Mesendoderm (in vitro differentiated cells): ENCODE measurements around the gene PARVB.

Source experiments
- DNase-seq: peaks from one replicate; pipeline ENCODE4 v3.0.0; 2013
- H2AK5ac ChIP-seq: 2 replicates; pipeline ENCODE4 v1.6.1; 2013; ENCODE audit warnings: low read length, inconsistent platforms
- H2BK120ac ChIP-seq: 2 replicates; pipeline ENCODE4 v1.6.1; 2013; ENCODE audit warnings: low read depth, mild to moderate bottlenecking, low read length, moderate library complexity, mixed read lengths
- H2BK15ac ChIP-seq: replicated peaks from 2 replicates; pipeline ENCODE4 v1.6.1; 2013; ENCODE audit warnings: low read depth, mild to moderate bottlenecking, moderate library complexity
- H2BK5ac ChIP-seq: 2 replicates; pipeline ENCODE4 v1.6.1; 2013; ENCODE audit warnings: low read length, inconsistent platforms
- H3K18ac ChIP-seq: 2 replicates; pipeline ENCODE4 v1.6.1; 2013; ENCODE audit warnings: mild to moderate bottlenecking, low read length, mixed read lengths
- H3K23ac ChIP-seq: one replicate; pipeline ENCODE4 v1.6.1; 2013; ENCODE audit warnings: low read length
- H3K27ac ChIP-seq: 2 replicates; pipeline ENCODE4 v1.5.1; 2013; ENCODE audit warnings: low read depth, mild to moderate bottlenecking, inconsistent platforms, low read length, moderate library complexity
- H3K27me3 ChIP-seq: 2 replicates; pipeline ENCODE4 v1.6.1; 2013; ENCODE audit warnings: low read length, control low read depth, mild to moderate bottlenecking, inconsistent platforms; ENCODE audit not compliant: insufficient read depth, poor library complexity
- H3K36me3 ChIP-seq: 2 replicates; pipeline ENCODE4 v1.6.1; 2013; ENCODE audit warnings: low read length, inconsistent platforms; ENCODE audit not compliant: control insufficient read depth, insufficient read depth
- H3K4ac ChIP-seq: one replicate; pipeline ENCODE4 v1.6.1; 2013; ENCODE audit warnings: low read depth, mild to moderate bottlenecking, low read length, moderate library complexity
- H3K4me1 ChIP-seq: 2 replicates; pipeline ENCODE4 v1.6.1; 2013; ENCODE audit warnings: low read depth, low read length, inconsistent platforms; ENCODE audit not compliant: control insufficient read depth
- H3K4me2 ChIP-seq: 2 replicates; pipeline ENCODE4 v1.6.1; 2013; ENCODE audit warnings: low read length
- H3K4me3 ChIP-seq: 2 replicates; pipeline ENCODE4 v1.5.1; 2013; ENCODE audit warnings: mild to moderate bottlenecking, low read length
- H3K56ac ChIP-seq: one replicate; pipeline ENCODE4 v1.6.1; 2013; ENCODE audit warnings: low read length
- H3K79me1 ChIP-seq: 2 replicates; pipeline ENCODE4 v1.6.1; 2013; ENCODE audit warnings: low read length, inconsistent platforms
- H3K79me2 ChIP-seq: 2 replicates; pipeline ENCODE4 v1.6.1; 2013; ENCODE audit warnings: mild to moderate bottlenecking, low read length; ENCODE audit not compliant: control insufficient read depth, insufficient read depth
- H3K9ac ChIP-seq: 2 replicates; pipeline ENCODE4 v1.6.1; 2013; ENCODE audit warnings: low read length, inconsistent platforms
- H4K5ac ChIP-seq: one replicate; pipeline ENCODE4 v1.6.1; 2013; ENCODE audit warnings: low read length
- H4K8ac ChIP-seq: one replicate; pipeline ENCODE4 v1.6.1; 2013; ENCODE audit warnings: low read depth, mild to moderate bottlenecking, control low read depth, low read length, moderate library complexity
- WGBS: extraction: QIAGEN DNeasy Blood & Tissue Kit; methylation state at CpG from one replicate; pipeline ENCODE4 v1.1.7; 2013; ENCODE audit warnings: low lambda C conversion rate, missing lambda C conversion rate; ENCODE audit not compliant: insufficient coverage; ENCODE audit errors: extremely low coverage; 5-methylcytosine and 5-hydroxymethylcytosine counted together

Gene PARVB

DNA sequence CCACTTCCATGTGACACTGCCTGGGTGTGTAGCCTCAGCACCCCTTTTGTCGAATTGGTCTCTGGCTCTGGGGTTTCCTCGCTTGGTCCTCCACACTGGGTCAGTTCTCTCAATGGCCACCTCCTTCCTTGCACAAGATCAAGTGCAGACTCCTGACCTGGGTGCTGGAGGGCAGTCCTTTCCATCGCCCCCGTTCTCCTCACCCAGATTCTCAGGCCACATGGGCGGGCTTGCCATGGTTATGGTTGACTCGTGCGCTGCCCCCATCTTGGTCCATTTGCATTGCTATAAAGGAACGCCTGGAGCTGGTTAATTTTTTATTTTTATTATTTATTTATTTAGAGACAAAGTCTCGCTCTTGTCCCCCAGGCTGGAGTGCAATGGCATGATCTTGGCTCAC is 5.5 kb upstream of the PARVB start:
- Histone ChIP-seq H3K79me1 (no peaks in the 10 kb centered on the region), H3K79me2 (no peaks in the 10 kb centered on the region), H3K27me3 (no peaks in the 10 kb centered on the region), H3K4me2 (no peak overlapping the region), H4K8ac (no peak overlapping the region), H3K56ac (no peak overlapping the region), H2BK15ac (no peak overlapping the region), H3K36me3 (no peaks in the 10 kb centered on the region), H2BK120ac (no peak overlapping the region), H3K27ac (no peak overlapping the region), H3K4ac (no peak overlapping the region), H4K5ac (no peak overlapping the region), H3K9ac (no peak overlapping the region), H2BK5ac (no peak overlapping the region), H2AK5ac (no peak overlapping the region), H3K23ac (no peak overlapping the region), H3K4me3 (no peak overlapping the region), H3K18ac (no peak overlapping the region), H3K4me1 (no peaks in the 10 kb centered on the region)
- WGBS, result no CpG with 5 or more reads among the region's 9 CpGs
- no peak for DNase-seq

DNA sequence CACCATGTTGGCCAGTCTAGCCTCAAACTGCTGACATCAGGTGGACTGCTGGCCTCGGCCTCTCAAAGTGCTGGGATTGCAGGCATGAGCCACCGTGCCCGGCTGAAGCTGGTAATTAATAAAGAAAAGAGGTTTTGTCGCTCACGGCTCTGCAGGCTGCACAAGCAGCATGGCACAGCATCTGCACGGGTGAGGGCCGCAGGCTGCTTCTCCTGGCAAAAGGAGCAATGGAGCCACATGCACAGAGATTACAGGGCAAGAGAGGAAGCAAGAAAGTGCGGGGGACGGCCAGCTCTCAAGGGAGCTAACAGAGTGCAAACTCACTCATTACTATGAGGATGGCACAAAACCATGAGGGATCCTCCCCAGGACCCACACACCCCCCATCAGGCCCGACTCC is 4.7 kb upstream of the PARVB start:
- no CpG with 5 or more reads among the region's 10 CpGs for WGBS

DNA sequence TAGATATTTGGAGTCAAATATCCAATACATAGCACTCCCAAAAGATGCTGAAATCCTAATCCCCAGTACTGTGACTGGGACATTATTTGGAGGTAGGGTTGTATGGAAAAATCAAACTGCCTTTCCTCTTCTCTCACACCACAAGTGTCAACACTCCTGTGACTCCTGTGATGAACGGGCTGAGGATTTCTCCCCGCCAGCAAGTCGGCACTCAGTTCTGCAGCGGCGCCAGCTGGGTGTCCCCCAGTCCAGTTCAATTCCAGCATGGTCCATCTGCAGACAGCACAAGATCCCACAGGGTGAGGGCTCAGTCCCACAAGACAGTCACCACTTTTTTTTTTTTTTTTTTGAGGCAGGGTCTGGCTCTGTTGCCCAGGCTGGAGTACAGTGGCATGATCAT is 4.3 kb upstream of the PARVB start:
- WGBS, result no CpG with 5 or more reads among the region's 5 CpGs
- no peak overlapping the region for H3K18ac ChIP-seq
- H4K8ac ChIP-seq, result no peak overlapping the region
- no peak overlapping the region for H3K56ac ChIP-seq
- H3K4me1 ChIP-seq, result no peaks in the 10 kb centered on the region
- no peak overlapping the region for H4K5ac ChIP-seq
- H2BK15ac ChIP-seq, result no peak overlapping the region
- H3K79me1 ChIP-seq, result no peaks in the 10 kb centered on the region
- H2BK5ac ChIP-seq, result no peak overlapping the region
- H3K4ac ChIP-seq, result no peak overlapping the region
- no peak overlapping the region for H3K4me3 ChIP-seq
- H3K23ac ChIP-seq, result no peak overlapping the region
- no peaks in the 10 kb centered on the region for H3K79me2 ChIP-seq
- H3K27me3 ChIP-seq, result no peaks in the 10 kb centered on the region
- H3K9ac ChIP-seq, result no peak overlapping the region
- no peak overlapping the region for H2AK5ac ChIP-seq
- no peak for DNase-seq
- H2BK120ac ChIP-seq, result no peak overlapping the region
- no peak overlapping the region for H3K4me2 ChIP-seq
- H3K36me3 ChIP-seq, result no peaks in the 10 kb centered on the region
- no peak overlapping the region for H3K27ac ChIP-seq

More for the DNA sequence above, 4.7 kb upstream of the PARVB start:
- Histone ChIP-seq H4K5ac (no peak overlapping the region), H3K4ac (no peak overlapping the region), H2BK120ac (no peak overlapping the region), H3K4me2 (no peak overlapping the region), H3K79me2 (no peaks in the 10 kb centered on the region), H3K9ac (no peak overlapping the region), H3K4me1 (no peaks in the 10 kb centered on the region), H3K79me1 (no peaks in the 10 kb centered on the region), H2BK15ac (no peak overlapping the region), H3K18ac (no peak overlapping the region), H3K27me3 (no peaks in the 10 kb centered on the region), H4K8ac (no peak overlapping the region), H3K36me3 (no peaks in the 10 kb centered on the region), H3K4me3 (no peak overlapping the region), H3K27ac (no peak overlapping the region), H3K56ac (no peak overlapping the region), H3K23ac (no peak overlapping the region), H2AK5ac (no peak overlapping the region), H2BK5ac (no peak overlapping the region)
- DNase-seq, result no peak

DNA sequence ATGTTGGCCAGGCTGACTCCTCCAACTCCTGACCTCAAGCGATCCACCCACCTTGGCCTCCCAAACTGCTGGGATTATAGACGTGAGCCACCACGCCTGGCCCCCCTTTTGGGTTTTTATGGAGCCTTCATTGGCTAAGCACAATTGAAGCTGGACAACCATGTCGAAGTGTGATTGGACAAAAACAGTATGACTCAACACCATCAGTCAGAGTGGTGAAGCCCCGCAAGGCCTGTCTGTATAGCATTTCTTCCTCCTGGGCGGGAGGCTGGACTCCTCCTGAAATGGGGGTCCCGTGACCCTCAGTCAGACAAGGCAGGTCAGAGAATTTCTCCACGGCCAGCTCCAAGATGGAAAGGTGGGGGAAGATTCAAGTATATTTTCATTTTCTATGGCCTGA is 3.1 kb upstream of the PARVB start:
- no peak overlapping the region for H3K56ac ChIP-seq
- no peak for DNase-seq
- no peak overlapping the region for H3K4ac ChIP-seq
- no peak overlapping the region for H2BK15ac ChIP-seq
- H3K4me2 ChIP-seq, result no peak overlapping the region
- H3K36me3 ChIP-seq, result no peaks in the 10 kb centered on the region
- no peak overlapping the region for H2AK5ac ChIP-seq
- H2BK5ac ChIP-seq, result no peak overlapping the region
- no peak overlapping the region for H3K27ac ChIP-seq
- no peaks in the 10 kb centered on the region for H3K79me1 ChIP-seq
- no peaks in the 10 kb centered on the region for H3K27me3 ChIP-seq
- H3K23ac ChIP-seq, result no peak overlapping the region
- no peaks in the 10 kb centered on the region for H3K4me1 ChIP-seq
- no peaks in the 10 kb centered on the region for H3K79me2 ChIP-seq
- H3K18ac ChIP-seq, result no peak overlapping the region
- no peak overlapping the region for H4K5ac ChIP-seq
- no CpG with 5 or more reads among the region's 8 CpGs for WGBS
- no peak overlapping the region for H3K9ac ChIP-seq
- H3K4me3 ChIP-seq, result no peak overlapping the region
- no peak overlapping the region for H4K8ac ChIP-seq
- H2BK120ac ChIP-seq, result no peak overlapping the region

DNA sequence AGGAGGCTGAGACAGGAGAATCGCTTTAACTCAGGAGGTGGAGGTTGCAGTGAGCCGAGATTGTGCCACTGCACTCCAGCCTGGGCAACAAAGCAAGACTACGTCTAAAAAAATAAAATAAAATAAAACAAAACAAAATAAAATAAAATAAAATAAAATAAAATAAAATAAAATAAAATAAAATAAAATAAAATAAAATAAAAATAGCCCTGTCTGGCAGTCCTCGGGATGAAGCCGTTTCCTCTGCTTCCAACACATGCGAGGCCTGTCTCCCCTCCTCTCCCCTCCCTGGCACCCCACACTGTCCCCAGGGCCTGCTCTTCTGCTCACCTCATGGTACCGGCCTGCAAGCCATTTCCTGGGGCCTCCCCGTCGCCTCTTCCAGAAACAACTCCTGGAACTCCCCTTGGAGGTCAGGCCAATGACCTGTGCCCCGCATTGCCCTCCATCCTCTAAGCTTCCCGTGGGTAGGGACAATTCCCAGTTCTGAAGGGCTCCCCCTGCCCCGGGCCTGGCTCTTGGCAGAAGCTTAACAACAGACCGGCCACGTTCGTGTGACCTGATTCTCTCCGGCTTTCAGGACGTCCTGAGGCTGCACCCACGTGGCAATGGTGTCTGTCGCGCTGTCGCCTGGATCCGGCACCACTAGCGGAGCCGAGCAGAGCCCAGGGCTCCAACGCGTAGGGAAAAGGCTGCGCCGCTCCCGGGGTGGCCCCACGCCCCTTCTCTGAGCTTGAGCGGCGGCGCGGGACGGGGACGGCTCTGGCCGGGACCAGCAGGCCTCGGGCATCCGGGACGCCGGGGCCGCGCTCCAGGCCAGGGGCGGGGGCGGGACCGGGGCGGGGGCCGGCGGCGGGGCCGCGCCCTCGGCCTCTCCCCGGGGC is 456 bp upstream of the PARVB start:
- H2BK15ac ChIP-seq, result no peak overlapping the region
- H3K27me3 ChIP-seq, result no peaks in the 10 kb centered on the region
- H3K27ac ChIP-seq, result no peak overlapping the region
- H3K18ac ChIP-seq, result peak overlapping the region; percentile 91
- peak overlapping the region; percentile 92 for H3K56ac ChIP-seq
- H3K79me1 ChIP-seq, result no peaks in the 10 kb centered on the region
- H3K36me3 ChIP-seq, result no peaks in the 10 kb centered on the region
- peak overlapping the region; percentile 62 for H3K4ac ChIP-seq
- DNase-seq, result peak; percentile 59
- H3K9ac ChIP-seq, result peak overlapping the region; percentile 71
- peak overlapping the region; percentile 83 for H2BK120ac ChIP-seq
- H3K79me2 ChIP-seq, result no peaks in the 10 kb centered on the region
- H2AK5ac ChIP-seq, result no peak overlapping the region
- peak overlapping the region; percentile 97 for H3K23ac ChIP-seq
- no peaks in the 10 kb centered on the region for H3K4me1 ChIP-seq
- peak overlapping the region; percentile 81 for H4K5ac ChIP-seq
- H4K8ac ChIP-seq, result peak overlapping the region; percentile 7
- H3K4me3 ChIP-seq, result peak overlapping the region; percentile 3
- no CpG with 5 or more reads among the region's 54 CpGs for WGBS
- no peak overlapping the region for H2BK5ac ChIP-seq
- peak overlapping the region; percentile 28 for H3K4me2 ChIP-seq
